Measurements from ENCODE around the gene MELTF.

Gene MELTF

GRCh38 chr3:197031315-197032285 is 2.0 kb upstream of the MELTF start:
- no peaks in the 10 kb centered on the region for H3K36me3 Mint-ChIP-seq (ENCODE audit: low read depth)
- H3K9me3 Mint-ChIP-seq = peaks cover 8% of the 10 kb centered on the region
- no peaks in the 10 kb centered on the region for H3K4me1 Mint-ChIP-seq (ENCODE audit: low read depth)
- peaks cover 15% of the 10 kb centered on the region for H3K27me3 Mint-ChIP-seq (ENCODE audit: low read depth)
- H3K4me3 Mint-ChIP-seq = peak overlapping the region; percentile 30
- no peak overlapping the region for H3K27ac Mint-ChIP-seq

GRCh38 chr3:197030379-197031314 is 1.0 kb upstream of the MELTF start:
- H3K36me3 Mint-ChIP-seq (ENCODE audit: low read depth) = no peaks in the 10 kb centered on the region
- peaks cover 10% of the 10 kb centered on the region for H3K27me3 Mint-ChIP-seq (ENCODE audit: low read depth)
- peaks cover 8% of the 10 kb centered on the region for H3K9me3 Mint-ChIP-seq
- no peak overlapping the region for H3K27ac Mint-ChIP-seq
- peak overlapping the region; percentile 30 for H3K4me3 Mint-ChIP-seq
- H3K4me1 Mint-ChIP-seq (ENCODE audit: low read depth) = no peaks in the 10 kb centered on the region

DNA sequence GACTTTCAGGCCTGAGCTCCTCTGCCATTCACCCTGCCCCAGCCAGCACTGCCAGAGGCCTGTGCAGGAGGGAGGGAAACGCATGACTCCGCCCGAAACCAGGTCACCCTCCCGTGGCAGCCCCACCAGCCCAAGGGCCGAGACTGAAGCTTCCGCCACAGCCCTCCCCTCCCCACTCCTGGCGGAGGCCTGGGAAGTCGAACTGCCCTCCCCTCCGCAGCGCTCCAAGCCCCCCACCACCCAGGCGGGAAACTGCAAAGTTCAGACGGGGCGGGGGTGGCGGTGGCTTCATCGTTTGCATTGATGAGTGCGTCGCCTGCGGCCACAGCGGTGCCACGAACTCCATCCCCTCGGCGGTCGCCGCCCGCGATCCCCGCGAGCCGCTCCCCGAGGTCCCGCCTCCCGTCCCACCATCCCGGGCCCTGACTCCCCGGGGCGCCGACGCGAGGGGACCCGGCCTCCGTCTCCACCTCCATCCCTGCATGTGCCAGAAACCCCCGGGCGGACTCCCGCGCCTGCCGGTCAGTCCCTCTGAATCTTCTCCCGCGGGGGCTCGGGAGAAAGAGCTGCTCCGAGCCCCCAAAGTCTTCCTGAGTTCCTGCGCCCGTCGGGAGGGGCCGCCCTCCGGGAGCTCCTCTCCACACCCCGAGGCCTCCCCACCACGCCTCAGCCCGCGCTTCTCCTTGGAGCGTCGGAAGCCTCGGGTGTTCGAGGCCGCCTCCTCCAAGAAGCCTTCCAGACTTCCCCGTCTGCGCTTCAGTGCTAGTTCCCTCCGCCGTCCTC is 698 bp downstream of the MELTF start:
- Mint-ChIP-seq H3K4me1 (ENCODE audit: low read depth) (no peaks in the 10 kb centered on the region), H3K36me3 (ENCODE audit: low read depth) (no peaks in the 10 kb centered on the region), H3K4me3 (peak overlapping the region; percentile 68), H3K27me3 (ENCODE audit: low read depth) (no peaks in the 10 kb centered on the region), H3K9me3 (no peaks in the 10 kb centered on the region), H3K27ac (no peak overlapping the region)

DNA sequence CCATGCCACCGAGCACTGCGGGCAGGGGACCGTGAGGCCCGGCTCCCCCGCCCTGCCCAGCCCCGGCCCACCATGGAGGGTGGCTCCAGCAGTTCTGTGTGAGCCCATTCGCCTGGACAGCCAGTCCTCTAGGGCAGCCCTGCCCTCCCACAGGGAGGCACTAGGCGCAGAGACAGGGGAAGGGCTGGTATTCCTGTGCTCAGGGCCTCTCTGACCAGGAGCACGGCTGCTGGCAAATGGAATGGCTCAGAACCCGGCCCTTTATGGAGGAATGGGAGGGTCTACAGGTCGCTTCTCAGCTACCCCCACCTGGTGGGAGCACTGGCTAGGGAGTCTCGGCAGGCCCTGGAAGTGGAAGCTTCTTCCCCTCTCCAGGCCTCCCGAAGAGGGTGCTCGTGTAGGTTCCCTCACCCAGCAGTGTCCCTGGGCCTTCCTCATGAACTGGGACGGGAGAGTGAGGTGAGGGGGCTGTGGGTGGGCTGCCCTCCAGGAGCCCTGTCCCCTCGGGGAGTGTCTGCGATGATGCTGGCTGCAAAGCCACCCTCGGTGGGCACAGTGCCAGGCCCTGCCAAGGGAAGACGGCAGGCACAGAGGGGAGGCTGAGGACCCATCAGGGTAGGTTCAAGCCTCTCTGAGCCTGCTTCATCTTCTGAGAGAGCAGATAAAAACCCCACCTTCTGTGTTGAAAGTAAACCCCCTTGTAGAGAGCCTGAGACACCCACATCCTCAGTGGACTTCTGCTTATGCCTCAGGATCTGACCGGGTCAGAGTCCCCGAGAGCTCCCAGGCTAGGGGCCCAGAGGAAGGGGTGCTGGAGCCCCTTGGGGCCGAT is 1.5 kb downstream of the MELTF start:
- Mint-ChIP-seq H3K36me3 (ENCODE audit: low read depth) (no peaks in the 10 kb centered on the region), H3K27ac (no peak overlapping the region), H3K9me3 (no peaks in the 10 kb centered on the region), H3K27me3 (ENCODE audit: low read depth) (peaks cover 4% of the 10 kb centered on the region), H3K4me1 (ENCODE audit: low read depth) (peaks cover 3% of the 10 kb centered on the region), H3K4me3 (peak overlapping the region; percentile 48)

DNA sequence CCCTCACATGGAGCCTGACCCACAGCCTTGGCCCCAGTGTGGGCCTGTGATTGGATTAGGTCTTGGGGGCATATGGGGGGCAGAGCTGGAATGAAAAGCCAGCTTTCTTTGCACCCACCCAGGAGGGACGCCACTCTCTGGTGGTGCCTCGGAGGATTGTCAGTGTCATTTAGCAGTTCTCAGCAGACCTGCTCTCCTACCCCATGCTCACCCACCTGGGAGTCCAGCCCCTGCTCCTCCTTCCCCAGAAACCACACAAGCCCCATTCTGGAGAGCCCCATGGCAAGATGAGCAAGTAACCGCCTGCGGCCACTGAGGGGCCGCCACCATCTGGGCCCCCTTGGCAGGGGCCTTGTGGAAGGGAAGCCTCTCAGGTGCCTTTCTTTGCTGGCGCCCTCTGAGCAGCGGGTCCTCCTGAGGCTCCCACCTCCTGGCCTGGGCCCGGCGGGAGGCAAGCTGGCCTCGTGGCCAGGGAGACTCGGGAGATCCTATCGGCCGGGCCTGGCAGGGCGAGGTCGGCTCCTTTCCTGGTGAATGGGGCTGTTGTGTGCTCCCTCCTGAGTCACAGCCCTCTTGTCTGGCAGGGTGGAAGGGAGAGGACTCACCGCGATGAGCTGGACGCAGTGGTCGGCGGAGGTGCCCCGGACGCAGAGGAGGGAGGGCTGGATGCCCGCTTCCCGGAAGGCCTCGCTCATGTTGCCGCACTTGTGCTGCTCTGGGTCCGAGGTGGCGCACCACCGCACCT is 2.3 kb downstream of the MELTF start:
- H3K27me3 Mint-ChIP-seq (ENCODE audit: low read depth) = peaks cover 4% of the 10 kb centered on the region
- no peaks in the 10 kb centered on the region for H3K9me3 Mint-ChIP-seq
- H3K36me3 Mint-ChIP-seq (ENCODE audit: low read depth) = no peaks in the 10 kb centered on the region

GRCh38 chr3:197026481-197026866 is 3.1 kb downstream of the MELTF start:
- peaks cover 4% of the 10 kb centered on the region for H3K27me3 Mint-ChIP-seq (ENCODE audit: low read depth)
- peaks cover 3% of the 10 kb centered on the region for H3K4me1 Mint-ChIP-seq (ENCODE audit: low read depth)
- H3K4me3 Mint-ChIP-seq = no peak overlapping the region
- H3K36me3 Mint-ChIP-seq (ENCODE audit: low read depth) = no peaks in the 10 kb centered on the region
- no peak overlapping the region for H3K27ac Mint-ChIP-seq
- no peaks in the 10 kb centered on the region for H3K9me3 Mint-ChIP-seq

More for the DNA sequence above, 2.3 kb downstream of the MELTF start:
- Mint-ChIP-seq H3K4me3 (no peak overlapping the region), H3K4me1 (ENCODE audit: low read depth) (peaks cover 3% of the 10 kb centered on the region), H3K27ac (no peak overlapping the region)

- Mint-ChIP-seq H3K4me1 (ENCODE audit: low read depth) (peaks cover 3% of the 10 kb centered on the region), H3K36me3 (ENCODE audit: low read depth) (no peaks in the 10 kb centered on the region), H3K9me3 (no peaks in the 10 kb centered on the region), H3K27me3 (ENCODE audit: low read depth) (peaks cover 4% of the 10 kb centered on the region), H3K27ac (no peak overlapping the region), H3K4me3 (no peak overlapping the region)
Observed at GRCh38 chr3:197025736-197026480, 3.7 kb downstream of the MELTF start.

DNA sequence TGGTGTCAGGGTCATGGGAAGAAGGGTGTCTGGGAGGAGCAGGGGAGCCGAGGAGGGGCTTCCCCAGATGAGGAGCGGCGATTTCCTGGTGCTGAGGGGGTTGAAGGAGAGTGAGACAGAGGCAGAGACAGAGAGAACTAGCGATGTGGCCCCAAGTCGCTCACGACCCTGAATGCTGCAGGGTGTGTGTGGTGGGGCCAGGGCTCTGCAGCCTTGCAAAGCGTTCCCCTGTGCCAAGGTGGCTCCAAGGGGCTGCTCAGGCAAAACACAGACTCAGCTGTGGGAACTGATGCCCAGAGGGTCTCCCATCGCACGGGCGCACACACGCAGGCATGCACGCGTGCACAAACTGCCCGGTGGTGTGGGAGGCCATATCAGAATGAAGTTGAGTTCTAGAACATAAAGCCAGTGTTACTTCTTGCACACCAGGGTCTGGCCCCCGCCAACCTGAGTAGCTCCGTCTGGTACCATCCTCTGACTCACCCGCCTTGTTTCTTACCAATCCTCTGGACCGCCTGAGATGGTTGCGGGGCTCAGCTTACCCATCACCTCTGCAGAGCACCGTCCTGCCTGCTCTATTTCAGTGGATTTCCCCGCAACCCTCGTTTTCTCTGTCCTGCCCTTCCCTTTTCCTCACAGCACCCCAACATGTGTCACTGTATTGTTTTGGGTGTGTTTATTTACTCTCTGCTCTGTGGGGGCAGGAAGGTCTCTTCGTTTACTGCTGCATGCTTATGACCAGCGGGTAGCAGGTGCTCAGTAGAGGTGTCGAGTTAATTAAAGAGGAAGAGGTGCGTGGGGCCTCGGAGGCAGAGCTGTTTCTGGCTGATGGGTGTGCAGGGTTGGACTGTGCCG is 4.5 kb downstream of the MELTF start:
- Mint-ChIP-seq H3K4me1 (ENCODE audit: low read depth) (peaks cover 3% of the 10 kb centered on the region), H3K27me3 (ENCODE audit: low read depth) (peaks cover 4% of the 10 kb centered on the region), H3K27ac (no peak overlapping the region), H3K36me3 (ENCODE audit: low read depth) (no peaks in the 10 kb centered on the region), H3K9me3 (no peaks in the 10 kb centered on the region), H3K4me3 (no peak overlapping the region)

DNA sequence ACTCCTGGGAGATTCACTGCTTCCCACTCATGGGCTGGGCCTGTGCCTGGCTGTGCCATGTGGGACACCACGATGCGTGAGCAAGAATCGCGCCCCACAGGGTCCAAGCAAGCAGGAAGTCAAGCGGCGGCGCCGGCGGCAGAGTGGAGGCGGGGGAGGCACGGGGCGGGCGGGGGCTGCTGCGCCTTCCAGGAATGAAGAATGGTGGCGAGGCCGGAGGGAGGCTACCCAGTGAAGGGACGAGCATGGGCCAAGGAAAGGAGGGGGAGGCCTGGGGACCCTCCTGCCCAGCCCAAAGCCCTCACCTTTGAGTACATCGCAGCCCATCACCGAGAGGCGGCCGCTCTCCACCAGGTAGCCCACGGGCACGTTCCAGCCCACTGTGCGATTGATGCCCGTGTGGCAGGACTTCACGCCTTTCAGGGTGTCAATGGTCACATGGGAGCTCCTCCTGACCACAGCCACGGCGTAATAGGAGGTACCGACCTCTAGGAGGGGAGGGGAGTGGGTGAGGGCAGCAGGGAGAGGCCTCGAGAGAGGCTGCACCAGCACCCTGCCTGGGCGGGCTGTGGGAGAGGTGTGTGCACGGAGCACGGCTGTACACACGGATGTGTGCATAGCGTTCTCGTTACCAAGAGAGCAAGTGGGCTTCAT is 5.5 kb downstream of the MELTF start:
- H3K27me3 Mint-ChIP-seq (ENCODE audit: low read depth) = peaks cover 4% of the 10 kb centered on the region
- H3K36me3 Mint-ChIP-seq (ENCODE audit: low read depth) = no peaks in the 10 kb centered on the region
- no peak overlapping the region for H3K27ac Mint-ChIP-seq
- peaks cover 3% of the 10 kb centered on the region for H3K4me1 Mint-ChIP-seq (ENCODE audit: low read depth)
- H3K4me3 Mint-ChIP-seq = no peak overlapping the region
- H3K9me3 Mint-ChIP-seq = no peaks in the 10 kb centered on the region

DNA sequence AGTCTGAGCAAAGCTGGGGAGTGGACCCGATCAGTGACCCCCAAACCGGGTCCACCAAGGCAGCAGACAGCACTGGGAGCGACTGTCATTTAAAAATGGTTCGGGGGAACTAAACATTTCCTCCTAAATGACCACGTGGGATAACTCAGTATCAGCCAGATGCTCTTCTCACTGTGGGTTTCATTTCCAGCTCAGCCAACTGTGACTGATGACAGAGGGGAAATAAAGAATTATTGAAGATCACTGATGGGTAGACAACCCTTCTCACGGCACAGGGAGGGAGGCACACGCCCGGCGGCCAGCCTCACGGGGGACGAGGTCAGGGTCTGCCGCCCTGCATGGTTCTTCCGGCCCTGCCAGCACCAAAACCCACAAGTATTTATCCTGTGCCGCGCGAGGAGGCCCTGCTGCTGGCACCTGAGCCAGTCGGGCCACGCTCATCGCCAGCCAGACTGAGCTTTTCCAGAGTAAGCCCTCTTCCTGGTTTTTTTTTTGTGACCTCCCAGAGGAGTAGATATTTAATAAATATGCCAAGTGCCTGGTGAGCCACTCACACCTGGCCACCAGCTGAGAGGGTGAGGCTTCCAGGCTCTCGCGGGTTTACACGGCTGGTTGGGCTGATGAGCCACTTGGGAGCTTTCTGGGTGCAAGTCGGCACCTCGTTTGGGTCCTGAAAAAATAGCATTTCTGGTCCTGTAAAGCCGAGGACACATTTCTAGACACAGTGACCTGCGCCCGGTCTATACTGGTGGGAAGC is 6.2 kb downstream of the MELTF start:
- peaks cover 3% of the 10 kb centered on the region for H3K4me1 Mint-ChIP-seq (ENCODE audit: low read depth)
- H3K4me3 Mint-ChIP-seq = no peak overlapping the region
- H3K36me3 Mint-ChIP-seq (ENCODE audit: low read depth) = no peaks in the 10 kb centered on the region
- H3K9me3 Mint-ChIP-seq = no peaks in the 10 kb centered on the region
- peaks cover 4% of the 10 kb centered on the region for H3K27me3 Mint-ChIP-seq (ENCODE audit: low read depth)
- H3K27ac Mint-ChIP-seq = no peak overlapping the region
